Kidney (tissue), 14 donors: ENCODE measurements around the gene SFT2D2. TPM values are rescaled to one million over a fixed set of nuclear protein-coding genes. Genes with fewer than 3 reads are reported as not detected.

ENCODE experiments used
- DNase-seq, 5 donors: peaks; one replicate each; pipeline ENCODE4 v3.0.0-alpha.2; 2013 to 2020
- FAIRE-seq: peaks from 2 replicates; lab custom pipeline; 2012; peaks lifted over from hg19 to GRCh38; lab: Jason Lieb, UNC
- H3K27ac ChIP-seq, 2 donors: one replicate each; pipeline ENCODE4 v1.7.0; 2013; ENCODE audit warnings: low read depth in 2 of 2, low read length in 2 of 2, inconsistent platforms in 1 of 2
- H3K27me3 ChIP-seq: one replicate; pipeline ENCODE4 v1.7.1; 2013; ENCODE audit warnings: low read length, inconsistent platforms; ENCODE audit not compliant: control insufficient read depth, insufficient read depth
- H3K36me3 ChIP-seq, 3 donors: one replicate each; pipeline versions ENCODE4 v1.7.0 to v1.7.1; 2013; ENCODE audit warnings: low read length in 3 of 3, control low read depth in 1 of 3, inconsistent platforms in 1 of 3; ENCODE audit not compliant: insufficient read depth in 3 of 3, control insufficient read depth in 2 of 3
- H3K4me1 ChIP-seq, 3 donors: one replicate each; pipeline versions ENCODE4 v1.7.0 to v1.7.1; 2013; ENCODE audit warnings: low read length in 3 of 3, inconsistent platforms in 1 of 3, low read depth in 1 of 3; ENCODE audit not compliant: control insufficient read depth in 2 of 3, insufficient read depth in 2 of 3
- H3K4me3 ChIP-seq, 3 donors: one replicate each; pipeline versions ENCODE4 v1.7.0 to v1.8.1; 2013; ENCODE audit warnings: low read length in 3 of 3, control low read depth in 1 of 3, inconsistent platforms in 1 of 3
- H3K9ac ChIP-seq, 3 donors: one replicate each; pipeline versions ENCODE4 v1.7.0 to v1.7.1; 2013; ENCODE audit warnings: low read length in 3 of 3, control low read depth in 1 of 3, inconsistent platforms in 1 of 3
- H3K9me3 ChIP-seq, 3 donors: one replicate each; pipeline versions ENCODE4 v1.7.0 to v1.7.1; 2013; ENCODE audit warnings: low read length in 3 of 3, control low read depth in 1 of 3, inconsistent platforms in 1 of 3; ENCODE audit not compliant: control insufficient read depth in 2 of 3, insufficient read depth in 1 of 3
- intact Hi-C: fragments of 100-400 bp; cut with DNase I; formaldehyde crosslinking; loops from one replicate; pipeline ENCODE4 v1.11.1; 2022
- polyA plus RNA-seq: library from polyadenylated mRNA; stranded (reverse); fragments of 350-450 nt; fragmentation: Illumina TruSeq; extraction: RNeasy Lipid Tissue Mini Kit (QIAGEN cat#74804); gene quantifications from one replicate; pipeline ENCODE4 v1.2.3, GENCODE V29; 2014; ENCODE audit warnings: low read depth, low replicate concordance; ENCODE audit not compliant: insufficient read depth
- total RNA-seq: library from RNA; stranded (reverse); fragmentation: NEBNext Ultra II Directional; extraction: Animal tissue kit (Norgen Biotek cat#: 25700); gene quantifications from one replicate; pipeline ENCODE4 v1.2.1, GENCODE V29; 2021
- TF ChIP-seq, protein P1 (sequence below): IDR thresholded peaks from 3 replicates; pipeline ENCODE4 v1.5.1; 2012; ENCODE audit warnings: mild to moderate bottlenecking, moderate library complexity, borderline replicate concordance; ENCODE audit not compliant: insufficient read depth; ENCODE audit errors: extremely low read depth
- donor health status: control.
- donor health status: control.
- donor health status: control.
- donor health status: control.
- donor health status: control.
- donor health status: DM: yes; HTN: yes; CAD: no.
- donor health status: Normal renal cell carcinoma (clear cell type).

The SFT2D2 gene
- total and polyA plus RNA-seq, 2 donors from 2014 or later, result 7.4 to 89.3 TPM

DNA sequence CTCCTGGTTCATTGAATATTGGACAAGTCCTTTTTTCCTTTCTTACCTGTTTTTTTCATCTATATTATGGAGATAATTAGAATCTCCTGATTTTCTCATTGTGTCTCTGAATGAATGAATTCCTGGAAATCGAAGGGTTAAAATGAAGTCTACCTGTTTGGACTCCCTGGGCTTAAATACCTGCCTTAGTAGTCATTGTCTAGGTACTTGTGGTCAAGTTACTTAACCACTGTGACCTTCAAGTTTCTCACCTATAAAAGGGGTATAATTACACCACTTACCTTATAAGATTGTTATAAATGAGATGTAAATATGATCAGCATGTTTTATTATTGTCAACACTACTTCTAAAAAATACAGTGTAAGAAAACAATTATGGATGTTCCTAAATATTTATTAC, 45.8 kb downstream of the SFT2D2 start:
- intact Hi-C loops, result no loop called here

GRCh38 chr1:168273575-168273974, 47.8 kb downstream of the SFT2D2 start:
- FAIRE-seq (no peak), DNase-seq (no peak)
- no peaks in the 10 kb centered on the region for H3K36me3 ChIP-seq
- H3K9me3 ChIP-seq, result no peaks in the 10 kb centered on the region
- no peak overlapping the region for H3K4me3 ChIP-seq
- no peaks in the 10 kb centered on the region for H3K27me3 ChIP-seq
- intact Hi-C loops, result no loop called here
- no peak overlapping the region for H3K9ac ChIP-seq
- no peak overlapping the region for H3K27ac ChIP-seq
- TF ChIP-seq, protein P1, sequence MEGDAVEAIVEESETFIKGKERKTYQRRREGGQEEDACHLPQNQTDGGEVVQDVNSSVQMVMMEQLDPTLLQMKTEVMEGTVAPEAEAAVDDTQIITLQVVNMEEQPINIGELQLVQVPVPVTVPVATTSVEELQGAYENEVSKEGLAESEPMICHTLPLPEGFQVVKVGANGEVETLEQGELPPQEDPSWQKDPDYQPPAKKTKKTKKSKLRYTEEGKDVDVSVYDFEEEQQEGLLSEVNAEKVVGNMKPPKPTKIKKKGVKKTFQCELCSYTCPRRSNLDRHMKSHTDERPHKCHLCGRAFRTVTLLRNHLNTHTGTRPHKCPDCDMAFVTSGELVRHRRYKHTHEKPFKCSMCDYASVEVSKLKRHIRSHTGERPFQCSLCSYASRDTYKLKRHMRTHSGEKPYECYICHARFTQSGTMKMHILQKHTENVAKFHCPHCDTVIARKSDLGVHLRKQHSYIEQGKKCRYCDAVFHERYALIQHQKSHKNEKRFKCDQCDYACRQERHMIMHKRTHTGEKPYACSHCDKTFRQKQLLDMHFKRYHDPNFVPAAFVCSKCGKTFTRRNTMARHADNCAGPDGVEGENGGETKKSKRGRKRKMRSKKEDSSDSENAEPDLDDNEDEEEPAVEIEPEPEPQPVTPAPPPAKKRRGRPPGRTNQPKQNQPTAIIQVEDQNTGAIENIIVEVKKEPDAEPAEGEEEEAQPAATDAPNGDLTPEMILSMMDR, result no peak
- no peaks in the 10 kb centered on the region for H3K4me1 ChIP-seq

More for the DNA sequence above, 45.8 kb downstream of the SFT2D2 start:
- FAIRE-seq (no peak), DNase-seq (no peak)
- Histone ChIP-seq H3K36me3 (no peaks in the 10 kb centered on the region), H3K9me3 (no peaks in the 10 kb centered on the region), H3K4me1 (no peaks in the 10 kb centered on the region), H3K27ac (no peak overlapping the region), H3K27me3 (no peaks in the 10 kb centered on the region), H3K9ac (no peak overlapping the region), H3K4me3 (no peak overlapping the region)
- TF ChIP-seq, protein P1, result no peak

DNA sequence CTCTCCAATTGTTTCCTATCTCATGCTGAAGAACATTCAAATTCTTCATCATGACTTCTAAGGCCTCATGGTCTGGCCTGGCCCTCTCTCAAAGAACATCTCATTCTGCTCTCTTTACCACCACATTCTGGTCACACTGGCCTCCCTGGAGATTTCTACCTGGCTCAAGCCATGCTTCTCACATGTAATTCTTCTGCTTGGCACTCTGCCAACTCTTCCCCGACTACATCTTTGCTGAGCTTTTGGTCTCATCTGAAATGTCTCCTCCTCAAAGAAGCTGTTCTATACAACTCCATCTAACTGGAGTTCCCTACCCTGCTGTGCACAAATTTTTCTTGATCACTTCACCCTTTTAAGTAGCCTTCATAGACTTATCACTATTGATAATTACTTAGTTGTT, 53.4 kb downstream of the SFT2D2 start:
- H3K27me3 ChIP-seq, result no peaks in the 10 kb centered on the region
- no peak overlapping the region for H3K9ac ChIP-seq
- TF ChIP-seq, protein P1, result no peak
- no peaks in the 10 kb centered on the region for H3K36me3 ChIP-seq
- H3K9me3 ChIP-seq, result no peaks in the 10 kb centered on the region
- intact Hi-C loops, result no loop called here
- FAIRE-seq (no peak), DNase-seq (no peak)
- no peak overlapping the region for H3K27ac ChIP-seq
- no peaks in the 10 kb centered on the region for H3K4me1 ChIP-seq
- no peak overlapping the region for H3K4me3 ChIP-seq

DNA sequence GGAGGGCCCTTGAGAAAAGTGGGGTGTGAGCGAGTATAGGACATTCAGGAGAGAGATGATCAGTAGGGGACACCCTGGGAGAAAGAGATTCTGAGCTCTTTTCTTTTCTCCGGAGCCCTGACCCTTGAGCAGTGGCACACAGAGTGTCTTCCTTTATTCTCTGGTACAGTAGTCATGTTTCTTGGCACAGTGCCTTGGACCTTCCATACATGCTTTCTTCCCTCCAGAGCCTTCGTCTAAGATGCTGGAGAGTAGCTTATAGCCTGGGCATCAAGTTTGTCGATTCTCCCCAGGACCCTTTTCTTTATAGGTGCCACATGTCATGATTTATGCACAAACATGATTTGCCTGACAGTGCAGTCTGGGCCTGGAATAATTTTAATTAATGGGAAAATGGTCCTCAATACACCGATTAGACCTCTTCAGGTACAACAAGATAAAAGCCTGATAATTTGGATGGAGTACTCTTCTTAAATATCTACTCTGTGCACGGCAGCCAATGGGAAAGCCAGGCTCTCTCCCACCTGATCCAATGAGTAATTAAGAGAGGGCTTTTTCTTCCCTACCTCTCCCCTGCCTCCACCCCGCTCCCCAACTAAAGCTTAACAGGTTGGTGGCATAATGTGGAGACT, 54.6 kb downstream of the SFT2D2 start, which contains the start of gene TBX19:
TSS of gene TBX19 (plus strand) at position 582 of the 632 bp plus-strand sequence. CDS start 214 bp downstream, outside the sequence.
- FAIRE-seq (no peak), DNase-seq (no peak)
- H3K4me3 ChIP-seq, result no peak within 1 kb of the TSS
- no peaks in the 10 kb centered on the region for H3K27me3 ChIP-seq
- no peak within 1 kb of the TSS for H3K27ac ChIP-seq
- TF ChIP-seq, protein P1, result no peak
- no peaks in the 10 kb centered on the region for H3K4me1 ChIP-seq
- no peaks in the 10 kb centered on the region for H3K9me3 ChIP-seq
- no peaks in the 10 kb centered on the region for H3K36me3 ChIP-seq
- no peak within 1 kb of the TSS for H3K9ac ChIP-seq
- intact Hi-C loops, result no loop called here
